HG02970 (cell line): ENCODE measurements around the gene CBY1.

Source experiments
- ATAC-seq: cut with Tn5 transposase; IDR thresholded peaks from one replicate; pipeline ENCODE4 v1.9.1; 2021; ENCODE audit warnings: mild to moderate bottlenecking, moderate library complexity, moderate number of reproducible peaks; ENCODE audit not compliant: unreplicated experiment, low FRiP score

The CBY1 gene

DNA sequence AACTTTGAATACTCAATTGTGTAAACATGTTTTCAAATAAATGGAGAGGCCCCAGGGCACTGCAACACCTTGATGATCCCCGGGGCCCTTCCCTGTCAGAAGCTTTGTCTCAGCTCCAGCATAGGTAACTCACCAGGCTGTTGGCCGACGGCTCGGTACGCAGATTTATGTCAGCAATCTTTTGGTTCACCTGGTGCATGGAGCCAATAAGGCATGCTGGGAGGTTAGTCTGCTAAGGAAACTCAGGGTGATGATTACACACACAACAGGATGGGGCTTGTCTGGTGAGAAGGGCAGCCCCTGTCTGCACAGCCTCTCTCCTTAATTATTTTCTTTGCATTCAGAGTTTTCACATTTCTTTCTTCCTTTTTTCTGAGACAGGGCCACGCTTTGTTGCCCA lies 11.0 kb upstream of the CBY1 start:
- ATAC-seq = no peak

DNA sequence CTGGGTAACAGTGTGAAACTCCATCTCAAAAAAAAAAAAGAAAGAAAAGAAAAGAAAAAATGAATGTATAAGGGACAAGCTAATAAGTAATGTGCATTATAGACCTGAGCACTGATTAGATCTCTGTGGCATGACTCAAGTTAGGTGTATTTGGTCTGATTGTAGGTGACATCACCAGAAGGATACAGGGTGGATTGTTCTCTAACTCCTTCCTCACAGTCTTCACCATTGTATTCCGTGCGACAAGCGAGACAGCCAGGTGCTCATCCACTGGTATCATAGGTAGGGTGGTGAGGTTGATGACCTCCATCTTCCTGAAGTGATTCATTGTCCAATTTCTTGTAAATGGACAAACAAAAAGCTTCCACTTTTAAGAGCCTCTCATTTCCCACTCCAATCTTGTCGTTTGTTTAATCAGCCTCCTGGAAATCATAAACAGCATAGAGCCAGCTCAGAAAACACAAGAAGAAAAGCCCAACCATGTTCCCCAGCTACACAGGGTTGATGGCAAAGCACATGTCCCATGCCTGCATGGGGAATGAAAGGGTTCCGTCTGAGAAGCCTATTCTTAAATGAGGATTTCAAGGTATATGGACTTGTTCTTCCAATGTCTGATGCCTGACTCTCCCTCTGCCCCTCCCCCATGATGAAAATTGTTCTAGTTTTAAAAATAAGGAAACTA lies 6.5 kb upstream of the CBY1 start:
- ATAC-seq = no peak

DNA sequence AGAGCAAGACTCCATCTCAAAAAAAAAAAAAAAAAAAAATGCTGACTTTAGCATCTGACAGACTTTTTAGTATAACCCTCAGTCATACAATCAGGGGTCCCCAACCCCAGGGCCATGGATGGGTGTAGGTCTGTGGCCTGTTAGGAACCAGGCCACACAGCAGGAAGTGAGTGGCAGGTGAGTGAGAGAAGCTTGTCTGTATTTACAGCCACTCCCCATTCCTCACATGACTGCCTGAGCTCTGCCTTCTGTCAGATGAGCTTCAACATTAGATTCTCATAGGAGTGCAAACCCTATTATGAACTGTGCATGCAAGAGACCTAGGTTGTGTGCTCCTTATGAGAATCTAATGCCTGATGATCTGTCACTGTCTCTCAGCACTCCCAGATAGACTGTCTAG lies 3.6 kb upstream of the CBY1 start:
- no peak for ATAC-seq

- no peak for ATAC-seq
These were observed 2.7 kb upstream of the CBY1 start for GRCh38 chr22:38653741-38654140.

- ATAC-seq = no peak
These were observed 751 bp upstream of the CBY1 start for GRCh38 chr22:38655519-38656255.

DNA sequence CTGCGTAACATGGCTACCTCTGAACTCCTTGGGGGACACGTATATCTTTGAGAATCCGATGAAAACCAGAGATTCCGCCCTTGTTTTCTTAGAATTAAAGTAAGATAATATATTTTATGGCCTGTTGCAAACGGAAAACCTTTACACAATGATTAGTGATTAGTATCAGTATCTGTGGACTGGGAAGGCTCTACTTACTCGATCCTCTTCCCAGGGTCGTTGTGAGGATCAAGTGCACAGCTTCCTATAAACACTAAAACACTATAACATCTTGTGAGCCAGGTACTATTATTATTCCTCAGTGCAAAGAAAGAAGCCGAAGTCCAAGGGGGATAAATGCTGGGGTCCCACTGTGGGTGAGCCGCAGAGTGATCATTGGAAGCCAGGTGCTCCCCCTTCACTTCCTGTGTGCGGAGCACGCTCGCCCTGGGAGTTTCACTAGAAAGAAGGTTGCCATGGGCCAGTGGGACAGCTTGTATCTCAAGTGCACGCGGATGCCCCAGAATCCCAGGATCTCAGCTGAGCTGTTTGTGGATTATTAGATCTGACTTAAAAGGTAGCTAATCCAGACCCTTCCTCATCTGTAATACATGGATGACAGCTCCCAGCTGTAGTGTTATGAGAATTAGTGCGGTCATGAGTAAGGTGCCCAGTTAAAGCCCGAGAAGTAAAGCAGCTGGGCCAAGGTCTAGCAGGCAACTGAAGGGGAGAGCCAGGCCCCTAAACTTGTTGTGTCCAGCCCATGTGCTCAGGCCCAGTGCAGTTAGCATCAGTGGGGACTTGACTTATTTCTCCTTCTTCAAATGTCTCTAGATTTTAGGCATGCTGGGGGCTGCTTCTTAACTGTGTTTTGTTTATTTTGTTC lies 839 bp downstream of the CBY1 start:
- no peak for ATAC-seq

DNA sequence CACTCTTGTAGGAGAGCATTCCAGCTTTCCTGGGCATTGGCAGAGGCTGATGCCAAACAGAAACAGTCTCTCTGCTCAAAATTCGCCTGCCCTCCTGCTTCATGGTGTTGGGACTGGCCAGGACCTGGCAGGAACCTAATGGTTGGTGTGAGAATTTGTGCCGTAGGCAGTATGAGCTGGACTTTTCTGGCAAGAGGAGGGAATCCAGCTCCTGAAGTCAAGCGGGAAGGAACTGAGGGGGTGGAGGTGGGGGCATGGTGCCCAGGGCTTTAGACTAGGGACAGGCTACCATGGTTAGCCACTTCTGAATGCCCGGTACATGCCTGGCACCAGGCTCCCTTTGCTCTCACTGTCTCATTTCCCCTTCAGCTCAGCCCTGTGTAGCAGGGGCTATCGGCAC lies 18.4 kb downstream of the CBY1 start:
- ATAC-seq = no peak

- no peak for ATAC-seq
These were observed 19.4 kb downstream of the CBY1 start for GRCh38 chr22:38675833-38676232.

GRCh38 chr22:38681582-38682335 lies 25.3 kb downstream of the CBY1 start, which contains the start of gene TOMM22:
Gene TOMM22, plus strand, starts transcription at chr22:38681957. Its CDS starts 22 bp downstream, at chr22:38681979.
- peak; percentile 87 for ATAC-seq

DNA sequence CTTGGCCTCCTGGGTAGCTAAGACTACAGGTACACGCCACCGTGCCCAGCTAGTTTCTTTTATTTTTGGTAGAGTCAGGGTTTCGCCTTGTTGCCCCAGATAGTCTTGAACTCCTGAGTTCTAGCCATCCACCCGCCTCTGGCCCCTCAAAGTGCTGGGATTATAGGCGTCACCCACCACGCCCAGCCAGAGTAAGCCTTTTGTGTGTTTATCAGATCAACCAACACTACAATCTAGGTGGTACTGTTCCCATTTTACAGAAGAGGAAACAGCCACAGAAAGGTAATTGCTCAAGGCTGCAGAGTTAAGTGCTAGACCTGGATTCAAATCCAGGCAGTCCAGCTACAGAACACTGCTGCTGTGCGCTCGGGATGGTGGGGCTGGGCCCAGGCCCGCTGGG lies 28.5 kb downstream of the CBY1 start:
- no peak for ATAC-seq

DNA sequence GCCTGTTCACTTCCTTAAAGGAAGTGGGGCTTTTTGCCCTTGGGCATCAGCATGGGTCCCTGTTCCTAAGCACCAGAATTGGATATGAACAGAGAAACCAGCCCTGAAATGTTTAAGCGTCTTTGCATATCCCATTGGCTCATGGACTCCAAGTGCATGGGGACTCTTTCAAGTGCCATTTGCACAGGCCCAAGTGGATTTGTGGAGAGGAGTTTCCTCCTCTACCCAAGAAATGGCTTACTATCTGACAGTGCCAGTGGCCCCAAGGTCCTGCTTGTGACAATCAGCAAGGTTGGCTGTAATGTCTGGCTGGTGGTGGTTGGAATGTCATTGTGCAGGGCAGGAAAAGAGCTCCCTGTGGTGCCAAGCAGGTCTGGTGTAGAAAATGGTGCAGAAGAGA lies 29.3 kb downstream of the CBY1 start:
- no peak for ATAC-seq

GRCh38 chr22:38689651-38690050 lies 33.2 kb downstream of the CBY1 start:
- ATAC-seq = no peak

DNA sequence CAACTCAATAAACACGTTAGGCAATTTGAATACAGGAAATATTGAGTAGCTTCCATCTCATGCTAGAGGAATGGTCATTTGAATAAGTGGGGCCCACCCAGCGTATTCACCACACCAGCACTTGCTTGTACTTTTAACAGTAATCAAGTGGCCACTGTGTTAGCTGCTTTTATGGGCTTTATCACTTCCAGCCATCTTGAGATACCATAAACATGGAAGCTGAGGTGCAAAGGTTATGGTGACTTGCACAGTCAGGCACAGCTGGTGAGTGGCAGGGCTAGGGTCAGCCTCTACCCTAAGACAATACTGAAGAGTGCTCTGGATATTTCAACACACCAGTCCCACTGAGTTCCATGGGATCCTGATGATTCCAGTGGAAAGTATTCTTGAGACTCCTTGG lies 37.6 kb downstream of the CBY1 start:
- no peak for ATAC-seq

DNA sequence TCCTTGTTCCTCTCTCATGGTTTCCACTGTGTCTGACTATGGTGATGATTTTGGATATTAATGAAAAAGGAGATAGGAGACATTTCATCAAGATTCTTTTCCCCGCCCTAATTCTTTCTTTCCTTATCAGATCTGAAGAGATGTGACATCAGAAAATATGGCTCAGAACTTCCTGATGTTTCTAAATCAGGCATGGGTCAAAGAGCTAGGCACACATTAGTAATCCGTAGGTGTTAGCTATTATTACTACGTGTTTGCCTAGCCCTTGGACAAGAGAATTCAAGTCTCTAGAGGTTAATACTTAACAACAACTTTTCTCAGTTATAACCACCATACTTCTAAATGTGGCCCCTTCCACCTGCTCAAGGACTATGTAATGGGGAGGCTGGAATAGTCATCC lies 38.5 kb downstream of the CBY1 start:
- ATAC-seq = no peak

DNA sequence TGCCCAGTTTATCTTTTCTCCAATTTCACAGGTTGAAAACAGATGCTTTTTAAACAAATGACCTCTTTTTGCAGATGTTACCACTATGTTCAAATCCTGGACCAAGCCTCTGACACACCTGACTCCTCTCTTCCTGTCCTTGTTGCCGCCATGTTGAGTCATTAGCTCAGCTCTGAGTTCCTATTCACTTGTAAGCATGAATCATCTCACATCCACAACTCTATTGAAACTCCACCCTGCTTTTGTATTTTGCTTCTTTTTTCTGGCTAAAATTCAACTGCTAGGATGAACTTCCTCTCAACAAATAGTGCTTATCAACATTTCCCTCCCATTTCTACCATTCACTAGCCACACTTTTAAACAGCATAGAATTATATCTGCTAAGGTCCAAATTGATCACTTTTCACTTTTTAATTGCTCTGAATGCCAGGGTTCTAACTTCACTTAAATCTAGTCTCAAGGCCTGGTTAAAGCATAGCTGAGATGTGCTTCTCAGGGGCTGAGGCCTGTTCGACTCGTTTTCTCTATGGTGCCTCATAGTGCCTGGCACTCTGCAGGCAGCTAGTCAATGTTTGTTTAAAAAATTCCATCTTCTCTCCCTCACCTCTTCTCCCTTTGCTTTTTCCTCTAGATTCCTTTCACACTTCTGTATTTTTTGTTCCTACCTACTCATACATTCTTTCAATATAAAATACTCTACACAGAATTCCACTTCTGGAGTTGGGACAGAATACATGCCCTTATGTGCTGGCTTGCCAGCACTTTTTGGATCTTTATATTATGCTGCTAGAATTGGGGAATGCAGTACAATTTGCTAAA lies 40.4 kb downstream of the CBY1 start:
- ATAC-seq = no peak

DNA sequence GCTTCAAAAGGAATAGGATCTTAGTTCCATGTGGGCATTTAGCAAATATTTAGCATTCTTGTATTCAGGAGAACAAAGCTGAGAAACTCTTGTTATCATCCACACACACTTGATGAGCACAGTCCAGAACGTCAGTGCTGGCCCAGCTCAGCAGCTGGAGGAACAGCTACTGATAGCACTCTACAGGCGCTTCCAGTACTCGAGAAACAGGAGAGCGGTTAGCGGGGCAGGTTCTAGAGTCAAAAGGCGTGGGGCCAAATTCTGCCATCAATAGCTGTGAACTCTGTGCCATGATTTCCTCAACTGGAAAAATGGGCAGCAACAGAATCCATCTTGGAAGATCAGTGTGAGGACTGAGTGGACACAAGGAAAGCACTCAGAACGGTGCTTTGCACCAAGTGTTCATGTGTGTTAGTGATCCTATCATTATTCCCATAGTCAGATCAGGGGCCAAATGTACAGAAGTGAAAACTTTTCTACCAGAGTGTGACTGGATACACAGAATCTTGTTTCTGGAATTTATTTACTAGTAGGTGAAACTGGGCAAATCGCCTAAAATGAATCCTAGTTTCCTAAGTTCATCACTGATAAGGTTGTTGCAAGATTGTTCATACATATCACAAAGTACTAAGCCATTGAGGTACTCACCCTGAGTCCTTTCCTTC lies 41.1 kb downstream of the CBY1 start:
- no peak for ATAC-seq

GRCh38 chr22:38698407-38699094 lies 42.1 kb downstream of the CBY1 start:
- no peak for ATAC-seq

DNA sequence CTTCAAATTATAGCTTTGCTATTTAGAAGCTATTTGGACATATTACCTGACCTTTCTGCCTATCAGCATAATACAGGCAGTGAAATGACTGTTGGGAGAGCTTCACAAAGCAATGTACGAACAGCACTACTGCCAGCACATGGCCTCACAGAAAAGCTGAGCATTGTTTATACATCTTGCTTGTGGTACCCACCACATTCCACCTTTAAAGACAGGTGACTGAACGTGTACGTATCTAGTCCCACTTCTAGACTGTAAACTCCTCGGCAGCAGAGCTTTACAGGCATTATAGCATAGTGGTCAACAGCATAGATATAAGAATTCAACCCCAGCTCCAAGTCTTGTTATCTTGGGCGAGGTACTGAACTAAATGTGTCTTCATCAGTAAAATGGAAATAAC lies 42.7 kb downstream of the CBY1 start:
- ATAC-seq = no peak

DNA sequence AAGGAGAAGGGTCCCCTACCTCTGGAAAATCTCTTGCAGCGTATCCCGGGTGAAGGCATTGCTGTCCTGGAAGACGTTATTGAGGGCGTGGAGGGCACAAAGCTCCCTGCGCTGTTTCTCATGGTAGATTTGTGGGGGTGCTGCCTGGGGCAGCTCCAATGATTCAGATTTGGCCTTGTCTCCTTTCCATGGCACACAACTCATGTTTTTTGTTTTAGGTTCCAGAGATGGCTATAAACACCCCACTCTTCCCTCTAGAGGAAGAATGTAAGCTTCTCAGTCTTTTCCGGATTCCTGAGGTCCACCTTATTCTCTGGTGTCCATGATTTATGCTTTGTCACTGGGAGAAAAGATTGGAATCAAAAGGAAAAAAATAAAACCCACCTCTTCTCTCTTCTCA lies 43.3 kb downstream of the CBY1 start:
- no peak for ATAC-seq
